Measurements from ENCODE around the gene STUM. TPM values are rescaled to one million over a fixed set of nuclear protein-coding genes. Genes with fewer than 3 reads are reported as not detected.

STUM gene
- total RNA-seq, 2 donors from 2014 or later = 1.0 to 3.2 TPM

GRCh38 chr1:226523646-226524406, 24.7 kb upstream of the STUM start:
- Histone ChIP-seq H3K9ac (ENCODE audit: low read depth in 2 of 2, low read length in 2 of 2) (no peak overlapping the region), H3K9me3 (no peaks in the 10 kb centered on the region), H3K4me3 (no peak overlapping the region), H3K27ac (no peak overlapping the region), H3K27me3 (no peaks in the 10 kb centered on the region), H3K36me3 (no peaks in the 10 kb centered on the region), H3K4me1 (no peaks in the 10 kb centered on the region)
- TF ChIP-seq CTCF (IDR thresholded peaks at IDR 0.05) = no peak
- peak; percentile 14 for DNase-seq
- intact Hi-C loops (cut with DNase I) = no loop called here

GRCh38 chr1:226524547-226524946, 24.0 kb upstream of the STUM start:
- intact Hi-C loops (cut with DNase I) = no loop called here
- H3K9ac ChIP-seq (ENCODE audit: low read depth in 2 of 2, low read length in 2 of 2) = no peak overlapping the region
- H3K9me3 ChIP-seq = no peaks in the 10 kb centered on the region
- no peaks in the 10 kb centered on the region for H3K36me3 ChIP-seq
- no peak for TF ChIP-seq CTCF (IDR thresholded peaks at IDR 0.05)
- H3K27me3 ChIP-seq = no peaks in the 10 kb centered on the region
- H3K4me1 ChIP-seq = no peaks in the 10 kb centered on the region
- no peak overlapping the region for H3K4me3 ChIP-seq
- DNase-seq = no peak
- no peak overlapping the region for H3K27ac ChIP-seq

GRCh38 chr1:226525750-226526149, 22.8 kb upstream of the STUM start:
- no peak for TF ChIP-seq CTCF (IDR thresholded peaks at IDR 0.05)
- intact Hi-C loops (cut with DNase I) = no loop called here
- peak; percentile 17 for DNase-seq
- H3K36me3 ChIP-seq = no peaks in the 10 kb centered on the region
- H3K4me3 ChIP-seq = no peak overlapping the region
- no peak overlapping the region for H3K9ac ChIP-seq (ENCODE audit: low read depth in 2 of 2, low read length in 2 of 2)
- H3K27ac ChIP-seq = no peak overlapping the region
- no peaks in the 10 kb centered on the region for H3K4me1 ChIP-seq
- H3K27me3 ChIP-seq = no peaks in the 10 kb centered on the region
- H3K9me3 ChIP-seq = no peaks in the 10 kb centered on the region

GRCh38 chr1:226526801-226527595, 21.6 kb upstream of the STUM start:
- Histone ChIP-seq H3K27ac (no peak overlapping the region), H3K9me3 (no peaks in the 10 kb centered on the region), H3K27me3 (no peaks in the 10 kb centered on the region), H3K36me3 (no peaks in the 10 kb centered on the region), H3K4me3 (no peak overlapping the region), H3K4me1 (no peaks in the 10 kb centered on the region), H3K9ac (ENCODE audit: low read depth in 2 of 2, low read length in 2 of 2) (no peak overlapping the region)
- intact Hi-C loops (cut with DNase I) = no loop called here
- TF ChIP-seq CTCF (IDR thresholded peaks at IDR 0.05) = no peak
- DNase-seq = no peak

- no peaks in the 10 kb centered on the region for H3K27me3 ChIP-seq
- H3K27ac ChIP-seq = no peak overlapping the region
- H3K4me3 ChIP-seq = no peak overlapping the region
- H3K36me3 ChIP-seq = no peaks in the 10 kb centered on the region
- DNase-seq = no peak
- intact Hi-C loops (cut with DNase I) = no loop called here
- no peaks in the 10 kb centered on the region for H3K9me3 ChIP-seq
- TF ChIP-seq CTCF (IDR thresholded peaks at IDR 0.05) = no peak
- H3K9ac ChIP-seq (ENCODE audit: low read depth in 2 of 2, low read length in 2 of 2) = no peak overlapping the region
- H3K4me1 ChIP-seq = no peaks in the 10 kb centered on the region
Observed at GRCh38 chr1:226529891-226530290, 18.7 kb upstream of the STUM start.
